ENCODE data around the gene TCF7L1.
A peak's percentile ranks its signal among the peaks of the same experiment; 100 is the strongest.
"Not testable (repeated sequence)": the region's sequence is repeated elsewhere in the genome, so short reads cannot be mapped to it uniquely, and the experiment has no call there.

TCF7L1 gene

GRCh38 chr2:85324639-85325465 is 191.7 kb downstream of the TCF7L1 start:
- DNase-seq (ENCODE audit: low read depth in 2 of 2) = no peak

DNA sequence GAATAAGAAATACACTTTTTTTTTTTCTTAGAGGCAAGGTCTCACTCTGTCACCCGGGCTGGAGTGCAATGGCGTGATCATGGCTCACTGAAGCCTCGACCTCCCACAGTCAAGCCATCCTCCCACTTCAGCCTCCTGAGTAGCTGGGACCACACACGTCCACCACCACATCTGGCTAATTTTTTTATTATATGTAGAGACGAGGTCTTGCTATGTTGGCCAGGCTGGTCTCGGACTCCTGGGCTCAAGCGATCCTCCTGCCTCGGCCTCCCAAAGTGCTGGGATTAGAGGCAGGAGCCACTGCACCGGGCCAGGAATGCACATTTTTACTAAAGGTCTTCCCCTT is 192.2 kb downstream of the TCF7L1 start:
- DNase-seq (ENCODE audit: low read depth in 2 of 2) = no peak

- no peak for DNase-seq (ENCODE audit: low read depth in 2 of 2)
Measured at GRCh38 chr2:85326406-85327159, 193.4 kb downstream of the TCF7L1 start.

DNA sequence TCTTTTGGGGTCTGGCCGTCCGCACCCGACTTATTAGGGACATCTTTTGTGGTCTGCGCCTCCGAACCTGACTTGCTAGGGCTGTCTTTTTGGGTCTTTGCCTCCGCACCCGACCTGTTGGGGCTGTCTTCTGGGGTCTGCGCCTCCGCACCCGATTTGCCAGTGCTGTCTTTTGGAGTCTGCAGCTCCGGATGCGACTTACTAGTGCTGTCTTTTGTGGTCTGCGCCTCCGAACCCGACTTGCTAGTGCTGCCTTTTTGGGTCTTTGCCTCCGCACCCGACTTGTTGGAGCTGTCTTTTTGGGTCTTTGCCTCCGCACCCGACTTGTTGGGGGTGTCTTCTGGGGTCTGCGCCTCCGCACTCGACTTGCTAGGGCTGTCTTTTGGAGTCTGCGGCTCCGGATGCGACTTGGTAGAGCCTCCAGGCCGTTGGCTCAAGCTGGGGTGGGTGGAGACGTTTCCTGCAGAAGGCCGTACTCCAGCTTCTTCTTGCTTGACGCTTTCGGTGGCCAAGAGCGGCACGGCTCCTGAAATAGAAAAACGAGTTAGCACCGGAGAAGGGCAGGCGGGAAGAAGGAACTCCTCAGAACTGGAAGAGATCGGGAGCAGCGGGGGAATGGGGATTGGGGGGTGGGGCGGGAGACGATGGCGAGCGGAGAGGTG is 194.1 kb downstream of the TCF7L1 start:
- DNase-seq (ENCODE audit: low read depth in 2 of 2) = peak in 1 of 2 donors; percentile 36

- DNase-seq (ENCODE audit: low read depth in 2 of 2) = peak; percentile 86 to 92
Measured at GRCh38 chr2:85327822-85328617, 194.8 kb downstream of the TCF7L1 start, which contains the start of gene TGOLN2. TGOLN2 (minus strand) TSS chr2:85327989; CDS start chr2:85327962, 27 bp downstream.

DNA sequence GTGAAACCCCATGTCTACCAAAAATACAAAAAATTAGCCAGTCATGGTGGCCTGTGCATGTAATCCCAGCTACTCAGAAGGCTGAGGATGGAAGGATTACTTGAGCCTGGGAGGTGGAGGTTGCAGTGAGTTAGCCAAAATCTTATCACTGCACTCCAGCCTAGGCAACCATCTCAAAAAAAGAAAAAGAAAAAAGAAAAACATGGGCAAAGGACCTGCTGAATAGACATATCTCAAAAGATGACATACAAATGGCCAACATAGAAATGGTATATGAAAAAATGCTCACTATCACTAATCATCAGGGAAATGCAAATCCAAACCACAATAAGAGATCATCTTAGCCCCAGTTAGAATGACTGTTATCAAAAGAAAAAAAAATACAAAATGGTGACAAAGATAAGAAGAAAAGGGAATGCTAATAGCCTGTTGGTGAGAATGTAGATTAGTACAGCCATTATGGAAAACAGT is 196.0 kb downstream of the TCF7L1 start:
- no peak for DNase-seq (ENCODE audit: low read depth in 2 of 2)

DNA sequence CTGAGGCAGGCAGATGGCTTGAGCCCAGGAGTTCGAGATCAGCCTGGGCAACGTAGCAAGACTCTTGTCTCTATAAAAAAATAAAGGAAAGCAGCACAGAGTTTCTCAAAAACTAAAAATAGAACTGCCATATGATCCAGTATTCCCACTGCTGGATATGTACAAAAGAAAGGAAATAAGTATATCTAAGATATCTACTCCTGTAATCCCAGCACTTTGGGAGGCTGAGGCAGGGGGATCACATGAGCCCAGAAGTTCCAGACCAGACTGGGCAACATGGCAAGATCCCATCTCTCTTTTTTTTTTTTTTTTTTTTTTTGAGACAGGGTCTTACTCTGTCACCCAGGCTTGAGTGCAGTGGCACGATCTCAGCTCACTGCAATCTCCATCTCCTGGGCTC is 196.5 kb downstream of the TCF7L1 start:
- DNase-seq (ENCODE audit: low read depth in 2 of 2) = not testable (repeated sequence)

GRCh38 chr2:85330839-85331636 is 197.8 kb downstream of the TCF7L1 start:
- no peak for DNase-seq (ENCODE audit: low read depth in 2 of 2)

DNA sequence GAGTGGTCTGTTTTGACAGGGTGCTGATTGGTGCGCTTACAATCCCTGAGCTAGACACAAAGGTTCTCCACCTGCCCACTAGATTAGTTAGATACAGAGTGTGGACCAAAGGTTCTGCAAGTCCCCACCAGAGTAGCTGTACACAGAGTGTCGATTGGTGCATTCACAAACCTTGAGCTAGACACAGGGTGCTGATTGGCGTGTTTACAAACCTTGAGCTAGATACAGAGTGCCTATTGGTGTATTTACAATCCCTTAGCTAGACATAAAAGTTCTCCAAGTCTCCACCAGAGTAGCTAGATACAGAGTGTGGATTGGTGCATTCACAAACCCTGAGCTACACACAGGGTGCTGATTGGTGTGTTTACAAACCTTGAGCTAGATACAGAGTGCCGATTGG is 200.7 kb downstream of the TCF7L1 start:
- not testable (repeated sequence) for DNase-seq (ENCODE audit: low read depth in 2 of 2)

- DNase-seq (ENCODE audit: low read depth in 2 of 2) = no peak
Measured at GRCh38 chr2:85334928-85335327, 201.7 kb downstream of the TCF7L1 start.

DNA sequence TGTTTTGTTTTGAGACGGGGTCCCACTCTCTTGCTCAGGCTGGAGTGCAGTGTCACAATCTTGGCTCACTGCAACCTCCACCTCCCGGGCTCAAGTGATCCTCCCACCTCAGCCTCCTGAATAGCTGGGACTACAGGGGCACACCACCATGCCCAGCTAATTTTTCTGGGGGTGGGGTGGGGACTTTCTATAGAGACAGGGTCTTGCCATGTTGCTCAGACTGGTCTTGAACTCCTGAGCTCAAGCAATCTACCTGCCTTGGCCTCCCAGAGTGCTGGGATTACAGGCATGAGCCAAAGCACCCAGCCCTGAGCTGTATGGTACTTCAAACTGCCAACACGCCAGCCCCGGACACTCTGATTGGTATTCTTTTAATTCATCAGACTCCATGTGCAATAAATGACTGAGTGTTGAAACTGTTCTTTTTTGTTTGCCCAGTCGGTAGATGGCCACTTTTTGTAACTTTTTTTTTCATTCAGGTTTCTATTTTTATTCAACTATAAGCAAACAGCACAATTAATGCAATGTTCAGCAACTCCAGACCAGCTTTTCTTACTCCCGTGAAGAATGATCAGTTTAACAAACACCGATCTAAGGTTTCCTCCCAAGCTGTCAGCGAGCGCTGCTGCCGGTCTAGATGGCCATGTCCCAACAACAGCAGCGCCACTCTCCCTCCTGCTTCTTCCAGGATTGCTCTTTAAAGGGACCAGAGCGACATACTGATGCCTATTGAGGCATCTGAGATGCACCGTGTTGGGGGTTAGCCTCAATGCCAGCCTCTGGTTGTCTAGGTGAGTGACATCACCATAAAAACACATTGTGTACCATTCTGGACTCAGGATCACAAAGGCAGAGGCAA is 207.1 kb downstream of the TCF7L1 start:
- no peak for DNase-seq (ENCODE audit: low read depth in 2 of 2)

DNA sequence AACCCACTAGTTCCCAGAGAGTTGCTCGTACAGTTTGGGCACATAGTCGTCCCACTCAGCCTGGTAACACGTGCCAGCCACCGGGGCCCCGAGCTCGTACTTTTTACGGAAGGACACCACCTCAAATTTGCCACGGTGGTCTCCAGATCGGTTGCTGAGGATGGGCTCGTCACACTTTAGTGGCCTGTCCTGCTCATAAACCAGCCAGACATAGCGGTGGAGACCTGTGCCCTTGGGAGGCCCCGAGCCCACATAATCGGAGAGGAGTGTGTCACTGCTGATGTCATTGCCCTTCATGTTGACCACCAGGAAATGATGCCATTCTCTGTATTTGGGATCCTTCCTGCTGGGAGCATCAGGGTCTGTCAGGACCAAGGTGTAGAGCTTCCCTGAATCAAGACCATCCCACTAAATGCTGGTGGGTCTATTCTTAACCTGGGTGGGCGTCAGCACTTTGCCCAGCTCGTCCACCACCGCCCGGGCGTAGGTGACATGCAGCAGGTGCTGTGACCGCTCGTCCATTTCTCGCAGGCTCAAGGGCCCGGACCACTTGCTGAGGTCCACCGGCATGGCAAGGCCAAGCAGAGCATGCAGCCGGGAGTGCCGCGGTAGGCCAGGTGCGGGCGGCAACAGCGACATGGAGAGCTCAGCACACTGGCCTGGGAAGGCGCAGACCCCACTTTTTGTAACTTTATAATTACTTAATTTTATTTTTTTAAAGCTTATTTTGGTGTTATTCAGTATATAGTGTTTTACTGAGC is 208.3 kb downstream of the TCF7L1 start:
- DNase-seq (ENCODE audit: low read depth in 2 of 2) = no peak

DNA sequence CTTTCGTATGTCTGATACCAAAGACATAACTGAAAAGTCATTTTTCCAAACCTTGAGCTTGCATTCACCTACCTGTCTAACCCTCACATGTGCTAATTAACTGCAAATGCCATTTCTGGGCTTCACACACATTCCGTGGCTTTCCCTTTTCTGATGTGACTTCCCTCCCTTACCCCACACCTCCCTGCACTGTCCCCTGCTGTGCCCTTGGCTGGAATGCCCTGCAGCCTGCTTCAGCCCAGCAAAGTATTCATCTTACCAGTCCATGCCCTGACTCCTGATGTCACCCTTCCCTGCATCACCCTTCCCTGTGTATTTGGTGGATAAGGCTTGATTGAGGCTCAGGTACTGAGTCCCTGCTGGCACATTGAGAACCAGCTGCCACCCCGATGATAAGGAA is 209.0 kb downstream of the TCF7L1 start:
- no peak for DNase-seq (ENCODE audit: low read depth in 2 of 2)

DNA sequence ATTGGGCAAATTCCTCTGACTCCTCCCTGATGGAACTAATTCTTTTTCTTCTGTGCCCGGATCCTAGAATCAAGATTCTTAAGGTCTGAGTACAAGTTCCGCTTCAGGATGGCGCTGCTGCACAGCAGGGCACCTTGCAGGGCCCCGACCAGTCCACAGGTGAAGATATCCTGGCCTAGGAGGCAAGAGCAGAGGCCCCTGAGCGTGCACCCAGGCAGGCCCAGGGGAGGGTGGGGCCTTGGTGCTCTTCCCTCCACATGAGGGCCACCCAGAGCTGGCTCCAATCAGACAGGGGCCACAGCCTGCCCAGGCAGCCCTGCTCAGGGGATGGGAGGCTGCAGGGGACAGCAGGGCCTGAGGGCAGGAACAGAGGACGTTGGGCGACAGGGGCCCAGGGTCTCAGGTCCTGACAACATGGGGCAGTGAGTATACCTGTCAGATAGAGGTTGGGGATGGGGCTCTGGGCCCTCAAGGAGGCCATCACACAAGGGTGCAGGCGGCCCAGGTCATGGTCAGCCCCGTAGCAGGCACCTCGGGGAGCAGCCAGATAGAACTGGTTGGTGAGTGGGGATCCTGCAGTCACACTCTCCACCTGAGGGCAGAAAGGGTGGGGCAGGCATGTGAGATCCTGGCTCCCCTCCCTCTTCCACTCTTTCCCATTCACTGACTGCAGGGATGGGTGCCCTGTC is 210.2 kb downstream of the TCF7L1 start:
- DNase-seq (ENCODE audit: low read depth in 2 of 2) = not testable (repeated sequence)

DNA sequence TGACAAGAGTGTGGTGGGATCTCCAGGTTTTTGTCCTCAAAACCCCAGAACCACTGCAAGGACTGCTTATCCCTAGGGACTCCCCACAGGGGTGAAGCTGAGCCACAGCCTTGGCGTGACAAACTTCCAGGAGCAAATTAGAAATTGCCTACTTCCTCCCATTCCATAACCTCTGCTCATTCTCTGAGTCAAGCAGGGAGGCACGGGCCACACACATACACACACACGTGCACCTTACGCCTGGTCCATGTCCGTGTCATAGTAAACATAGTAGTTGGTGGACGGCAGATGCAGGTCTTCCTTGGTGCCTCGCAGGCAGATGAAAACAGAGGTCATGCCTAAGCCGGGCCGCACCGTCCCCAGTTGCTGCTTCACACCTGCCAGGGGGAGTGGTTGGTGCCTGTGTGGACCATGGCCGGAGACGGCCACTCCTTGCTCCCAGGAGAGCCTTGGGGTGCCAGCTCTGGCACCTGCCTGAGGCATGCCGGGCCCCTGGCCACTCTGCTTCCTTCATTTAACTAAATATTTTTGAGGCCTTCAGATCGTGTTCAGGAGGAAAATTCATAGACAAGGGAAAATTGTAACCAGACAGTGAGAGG is 211.3 kb downstream of the TCF7L1 start:
- no peak for DNase-seq (ENCODE audit: low read depth in 2 of 2)

- no peak for DNase-seq (ENCODE audit: low read depth in 2 of 2)
Measured at GRCh38 chr2:85347599-85347998, 214.4 kb downstream of the TCF7L1 start.

- DNase-seq (ENCODE audit: low read depth in 2 of 2) = peak in 1 of 2 donors; percentile 6
Measured at GRCh38 chr2:85353876-85354285, 220.7 kb downstream of the TCF7L1 start.

Data from stimulated activated CD4-positive, alpha-beta T cell treated with anti-CD3 and anti-CD28 coated beads, Interleukin-15, amount 100 ng/mL, for 48 hours (primary cell).